Right lobe of liver (tissue), 4 donors: ENCODE measurements around the gene TGM2.

Experiments
- CTCF ChIP-seq, 4 donors: fragments of 200-600 bp in 3 of 4; fragments of 450-650 bp in 1 of 4; IDR thresholded peaks; one replicate each; pipeline versions ENCODE4 v1.5.1 to v1.8.0; 2016 to 2022; ENCODE audit warnings: antibody characterized with exemption in 4 of 4, mild to moderate bottlenecking in 2 of 4
- POLR2A ChIP-seq: fragments of 450-650 bp; IDR thresholded peaks from one replicate; pipeline ENCODE4 v1.6.1; 2017; ENCODE audit warnings: antibody characterized with exemption, mild to moderate bottlenecking
- donor health status: DM: no; HTN: no; CAD: no.
- donor health status: DM: no; HTN: no; CAD: no.
- donor health status: DM: no; HTN: yes; CAD: no.

DNA sequence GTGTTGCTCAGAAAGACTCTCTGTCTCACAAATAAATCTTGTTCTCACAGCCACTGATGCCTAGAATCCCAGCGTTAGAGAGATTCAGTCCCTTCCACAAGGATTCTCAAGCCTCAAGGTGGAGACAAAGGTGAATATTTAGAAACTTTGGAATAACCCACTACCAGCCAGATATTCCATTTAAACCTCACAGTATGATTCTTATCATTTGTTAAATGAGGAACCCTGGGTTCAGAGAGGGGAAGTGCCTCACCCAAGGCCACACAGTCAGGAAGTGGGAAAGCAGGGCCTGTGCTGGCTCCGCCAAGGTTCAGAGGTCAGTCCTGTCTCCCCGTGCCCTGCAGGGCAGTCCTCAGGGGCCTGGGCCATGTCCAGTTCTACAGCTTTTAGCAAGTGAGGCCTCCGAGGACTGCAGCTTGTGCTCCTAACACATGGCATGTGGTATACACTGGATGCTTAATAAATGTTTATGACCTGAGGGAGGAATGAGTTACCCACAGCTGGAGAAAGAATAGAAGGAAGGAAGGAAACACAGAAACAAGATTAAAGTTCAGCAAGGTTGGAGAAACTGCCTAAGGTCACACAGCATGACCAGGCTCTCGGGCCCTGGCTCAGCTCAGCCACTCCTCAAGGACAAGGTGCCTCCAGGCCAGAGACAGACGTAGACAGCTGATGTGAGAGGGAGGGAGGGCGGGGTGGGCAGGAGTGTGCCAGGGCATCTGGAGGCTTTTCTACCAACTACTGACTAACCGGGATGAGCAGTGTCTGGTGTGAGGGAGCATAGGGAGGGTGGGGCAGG, 3.9 kb upstream of the TGM2 start:
- no peak for TF ChIP-seq CTCF (IDR thresholded peaks at IDR 0.05)
- TF ChIP-seq POLR2A: no peak
